DMS79 treated with DMSO at 0.1 percent for 48 hours (cell line): ENCODE measurements around the gene ITIH3.
"Not testable (repeated sequence)": the region's sequence is repeated elsewhere in the genome, so short reads cannot be mapped to it uniquely, and the experiment has no call there.

ENCODE experiments used
- DNase-seq: peaks from one replicate; lab custom pipeline; 2025; lab: John Stamatoyannopoulos, UW

ITIH3 gene, protein sequence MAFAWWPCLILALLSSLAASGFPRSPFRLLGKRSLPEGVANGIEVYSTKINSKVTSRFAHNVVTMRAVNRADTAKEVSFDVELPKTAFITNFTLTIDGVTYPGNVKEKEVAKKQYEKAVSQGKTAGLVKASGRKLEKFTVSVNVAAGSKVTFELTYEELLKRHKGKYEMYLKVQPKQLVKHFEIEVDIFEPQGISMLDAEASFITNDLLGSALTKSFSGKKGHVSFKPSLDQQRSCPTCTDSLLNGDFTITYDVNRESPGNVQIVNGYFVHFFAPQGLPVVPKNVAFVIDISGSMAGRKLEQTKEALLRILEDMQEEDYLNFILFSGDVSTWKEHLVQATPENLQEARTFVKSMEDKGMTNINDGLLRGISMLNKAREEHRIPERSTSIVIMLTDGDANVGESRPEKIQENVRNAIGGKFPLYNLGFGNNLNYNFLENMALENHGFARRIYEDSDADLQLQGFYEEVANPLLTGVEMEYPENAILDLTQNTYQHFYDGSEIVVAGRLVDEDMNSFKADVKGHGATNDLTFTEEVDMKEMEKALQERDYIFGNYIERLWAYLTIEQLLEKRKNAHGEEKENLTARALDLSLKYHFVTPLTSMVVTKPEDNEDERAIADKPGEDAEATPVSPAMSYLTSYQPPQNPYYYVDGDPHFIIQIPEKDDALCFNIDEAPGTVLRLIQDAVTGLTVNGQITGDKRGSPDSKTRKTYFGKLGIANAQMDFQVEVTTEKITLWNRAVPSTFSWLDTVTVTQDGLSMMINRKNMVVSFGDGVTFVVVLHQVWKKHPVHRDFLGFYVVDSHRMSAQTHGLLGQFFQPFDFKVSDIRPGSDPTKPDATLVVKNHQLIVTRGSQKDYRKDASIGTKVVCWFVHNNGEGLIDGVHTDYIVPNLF

DNA sequence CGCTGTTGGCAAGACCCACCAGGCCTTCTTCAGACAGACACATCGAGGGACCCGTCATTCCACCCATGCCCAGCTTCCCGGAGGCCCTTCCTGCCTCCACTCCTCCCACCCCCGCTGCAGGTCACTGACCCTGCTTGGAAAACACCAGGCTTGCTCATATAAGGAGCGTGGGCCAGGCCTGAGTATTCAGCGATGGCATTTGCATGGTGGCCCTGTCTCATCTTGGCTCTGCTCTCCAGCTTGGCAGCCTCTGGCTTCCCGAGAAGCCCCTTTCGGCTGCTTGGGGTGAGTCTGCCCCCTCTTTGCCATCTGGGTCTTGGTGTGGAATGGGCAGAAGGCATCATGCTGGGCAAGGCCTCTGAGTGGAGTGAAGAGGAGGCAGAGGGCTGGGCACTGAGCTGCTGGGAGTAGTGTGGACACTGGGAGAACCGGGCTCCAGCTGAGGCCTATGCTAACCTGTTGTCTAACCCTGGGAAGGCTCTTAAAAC, at the start of gene ITIH3:
TSS of gene ITIH3 (plus strand) at position 185 of the 488 bp plus-strand sequence. CDS start at position 193, 8 bp downstream.
- DNase-seq: no peak

DNA sequence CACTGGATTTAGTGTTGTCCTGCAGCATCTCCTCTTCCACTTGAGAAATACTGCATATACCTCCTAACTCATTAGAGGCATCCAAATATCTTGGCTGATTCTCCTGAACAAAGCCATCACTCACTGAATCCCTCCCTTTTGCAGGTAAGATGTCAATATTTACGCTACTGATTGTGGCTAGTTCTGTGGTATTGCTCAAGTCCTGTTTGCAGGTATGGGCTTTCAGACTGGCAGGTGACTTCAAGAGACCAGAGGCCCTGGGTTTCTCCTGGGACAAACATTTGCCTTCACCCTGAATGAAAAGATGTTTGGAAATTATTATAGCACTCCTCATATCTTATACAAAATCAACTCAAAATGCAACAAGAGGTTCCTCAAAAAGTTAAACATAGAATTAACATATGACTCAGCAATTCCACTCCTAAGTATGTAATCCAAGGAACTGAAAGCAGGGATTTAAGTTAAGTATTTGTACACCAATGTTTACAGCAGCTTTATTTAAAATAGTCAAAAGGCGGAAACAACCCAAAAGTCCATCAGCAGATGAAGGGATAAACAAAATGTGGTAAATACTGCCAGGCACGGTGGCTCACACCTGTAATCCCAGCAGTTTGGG, 42.4 kb upstream of the ITIH3 start:
- no peak for DNase-seq

DNA sequence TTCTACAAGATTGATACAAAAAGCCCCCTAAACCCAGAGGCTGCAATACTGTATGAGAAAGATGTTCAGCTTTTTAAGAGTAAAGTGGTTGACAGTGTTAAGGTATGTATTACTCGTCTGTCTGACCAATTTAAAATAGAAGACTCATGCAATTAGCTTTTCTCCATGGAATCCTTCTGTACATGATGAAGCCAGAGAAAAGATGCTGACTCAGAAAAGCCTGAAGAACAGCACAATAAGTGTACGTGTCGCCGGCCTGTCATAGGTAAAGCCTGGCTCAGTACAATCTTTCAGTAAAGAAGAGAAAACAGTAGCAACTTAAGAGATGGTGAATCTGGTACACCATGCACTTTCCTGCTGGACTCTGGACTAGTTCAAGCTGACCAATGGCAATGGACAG, 40.2 kb upstream of the ITIH3 start:
- no peak for DNase-seq

DNA sequence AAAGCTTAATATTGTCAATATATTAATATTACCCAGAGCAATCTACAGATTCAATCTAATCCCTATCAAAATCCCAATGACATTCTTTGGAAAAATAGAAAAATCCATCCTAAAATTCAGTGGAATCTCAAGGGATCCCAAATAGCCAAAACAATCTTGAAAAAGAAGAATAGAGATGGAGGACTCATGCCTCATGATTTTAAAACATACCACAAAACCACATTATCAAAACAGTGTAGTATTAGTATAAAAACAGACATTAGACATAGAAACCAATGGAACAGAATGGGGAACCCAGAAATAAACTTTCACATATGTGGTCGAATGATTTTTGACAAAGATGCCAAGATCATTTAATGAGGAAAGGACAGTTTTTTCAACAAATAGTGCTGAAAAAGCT, 38.5 kb upstream of the ITIH3 start:
- no peak for DNase-seq

DNA sequence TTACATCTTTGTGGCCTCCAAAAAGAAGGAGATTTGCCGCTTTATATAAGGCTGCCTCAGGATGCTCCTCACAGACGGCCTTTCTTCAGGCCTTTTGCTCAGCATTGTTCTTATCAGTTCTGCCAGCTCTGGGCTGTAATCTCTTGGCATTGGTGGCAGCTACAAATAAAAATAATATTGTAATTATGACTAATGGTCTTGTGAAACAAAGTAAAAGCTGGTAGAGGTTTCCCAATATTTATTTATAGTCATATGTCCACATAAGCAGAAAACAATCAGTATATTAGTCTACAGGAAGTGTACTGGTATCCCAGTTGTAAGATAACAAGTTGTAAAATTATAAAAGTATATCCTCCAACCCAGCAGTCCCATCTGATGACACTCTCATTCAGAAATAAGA, 31.1 kb upstream of the ITIH3 start:
- DNase-seq: no peak

DNA sequence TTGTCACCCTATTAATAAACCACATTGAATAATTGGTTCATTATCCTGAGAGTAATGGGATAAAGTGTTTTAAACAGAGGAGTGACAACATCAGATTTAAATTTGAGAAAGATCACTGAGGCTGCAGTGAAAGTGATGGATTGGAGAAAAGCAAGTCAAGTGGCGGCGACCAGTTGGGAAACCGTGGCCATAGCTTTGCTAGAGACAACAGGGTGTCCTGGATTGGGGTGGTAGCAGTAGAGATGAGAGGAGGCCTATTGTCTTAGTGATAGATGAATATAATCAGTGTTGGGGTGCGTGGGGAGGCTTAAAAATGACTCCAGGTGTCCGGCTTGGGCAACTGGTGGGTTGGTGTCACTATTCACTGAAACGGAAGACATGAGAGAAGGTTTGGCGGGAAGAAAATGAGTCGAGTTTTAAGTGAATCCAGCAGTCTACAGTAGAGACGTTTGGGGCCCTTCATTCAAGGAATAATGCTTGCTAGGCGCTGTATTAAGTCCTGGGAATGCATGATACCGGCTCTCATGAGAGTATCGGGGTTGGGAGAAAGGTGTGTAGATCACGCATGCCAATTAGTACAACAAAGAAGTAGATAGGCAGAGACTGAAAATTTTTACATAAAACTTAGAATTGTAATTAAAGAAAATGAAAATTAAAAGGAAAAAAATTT, 24.7 kb upstream of the ITIH3 start:
- DNase-seq: peak; percentile 10

DNA sequence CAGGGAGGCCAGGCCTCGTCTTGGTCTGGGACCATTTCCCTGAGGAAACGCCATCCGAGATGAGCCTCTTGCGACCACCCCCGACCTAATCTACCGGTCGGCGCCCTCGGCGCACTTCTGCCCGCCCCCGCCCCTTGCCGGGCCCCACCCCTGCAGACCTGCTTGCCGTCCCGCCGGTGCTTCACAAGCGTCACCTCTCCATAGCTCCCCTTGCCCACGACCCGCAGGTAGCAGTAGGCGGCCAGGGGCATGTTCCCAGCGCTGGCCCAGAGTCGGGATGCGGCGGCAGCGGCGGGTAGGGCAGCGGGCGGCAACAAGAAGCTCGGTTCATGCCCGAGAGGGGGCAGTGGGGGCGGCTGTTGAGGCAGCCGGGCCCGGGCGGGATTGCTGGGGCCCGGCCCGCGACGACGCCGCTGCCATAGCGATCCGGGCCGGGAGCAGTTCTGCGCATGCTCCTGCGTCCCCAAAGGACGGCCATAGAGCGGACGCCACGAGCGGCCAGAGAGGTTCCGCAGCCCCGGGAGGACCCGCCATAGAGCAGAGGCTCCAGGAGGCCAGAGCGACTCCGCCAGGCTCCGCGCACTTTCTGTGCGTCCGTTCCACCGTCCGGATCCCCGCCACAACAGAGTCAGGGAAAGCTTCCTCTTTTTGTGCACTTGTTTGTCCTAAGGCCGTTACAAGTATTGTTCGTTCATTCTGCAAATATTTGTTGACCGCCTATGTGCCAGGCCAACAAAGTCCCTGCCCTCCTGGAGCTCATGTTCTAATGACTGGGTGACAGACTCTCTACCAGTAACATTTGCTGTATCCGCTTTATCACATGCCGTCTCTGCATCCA, 23.9 kb upstream of the ITIH3 start, which contains the start of gene NEK4:
TSS of gene NEK4 (minus strand) at position 445 of the 838 bp plus-strand sequence. CDS start at position 251, 194 bp downstream.
- DNase-seq: peak; percentile 58

DNA sequence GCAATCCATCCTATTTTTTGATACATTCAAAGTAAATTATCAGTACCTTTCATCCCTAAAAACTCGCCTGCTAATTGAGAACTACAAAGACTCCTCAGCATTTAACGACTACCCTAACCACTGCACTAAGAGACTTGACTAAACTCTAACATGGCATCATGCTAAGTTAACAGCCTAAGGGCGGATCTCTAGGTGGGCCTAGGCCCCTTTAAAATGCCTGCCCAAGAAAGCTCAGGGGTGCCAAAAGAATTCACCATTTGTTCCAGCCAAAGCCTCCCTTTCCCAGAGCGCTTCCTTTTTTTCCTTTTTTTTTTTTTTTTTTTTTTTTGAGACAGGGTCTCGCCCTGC, 23.3 kb upstream of the ITIH3 start:
- DNase-seq: no peak

DNA sequence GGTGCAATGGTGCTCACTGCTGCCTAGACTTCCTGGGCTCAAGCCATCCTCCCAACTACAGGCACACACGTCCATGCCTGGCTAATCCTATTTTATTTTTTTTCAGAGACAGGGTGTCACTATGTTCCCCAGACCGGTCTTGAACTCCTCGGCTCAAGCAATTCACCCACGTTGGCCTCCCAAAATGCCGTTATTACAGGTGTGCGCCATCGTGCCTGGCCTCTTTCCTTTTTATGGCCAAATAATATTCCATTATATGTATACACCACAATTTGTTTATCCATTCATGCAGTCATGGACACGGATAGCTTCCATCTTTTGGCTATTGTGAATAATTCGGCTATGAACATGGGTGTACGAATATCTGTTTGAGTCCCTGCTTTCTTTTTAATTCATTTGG, 22.9 kb upstream of the ITIH3 start:
- DNase-seq: no peak

DNA sequence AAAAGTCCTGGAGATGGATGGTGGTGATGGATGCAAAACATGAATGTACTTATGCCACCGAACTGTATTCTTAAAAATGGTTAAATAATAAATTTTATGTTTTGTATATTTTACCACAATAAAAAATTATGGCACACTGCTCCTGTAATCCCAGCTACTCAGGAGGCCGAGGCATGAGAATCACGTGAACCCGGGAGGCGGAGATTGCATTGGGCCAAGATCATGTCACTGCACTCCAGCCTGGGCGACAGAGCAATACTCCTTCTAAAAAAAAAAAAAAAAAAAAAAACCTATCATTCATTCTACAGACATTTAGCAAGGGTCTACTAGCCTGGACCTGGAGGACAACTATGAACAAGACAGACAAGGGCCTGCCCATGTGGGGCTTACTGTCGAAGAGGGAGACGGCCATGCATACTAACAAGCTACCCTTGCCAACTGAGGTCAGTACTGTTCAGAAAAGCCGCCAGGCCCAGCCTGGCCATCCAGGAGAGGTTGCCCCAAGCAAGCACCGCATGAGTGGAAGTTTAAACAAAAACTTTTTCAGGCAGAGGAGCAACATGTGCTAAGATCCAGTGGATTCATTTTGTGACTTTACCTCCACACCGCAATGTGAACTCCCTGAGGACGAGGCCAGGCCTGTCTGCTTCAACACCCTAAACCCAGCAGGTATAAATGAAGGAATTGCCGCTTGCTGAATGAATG, 21.1 kb upstream of the ITIH3 start:
- no peak for DNase-seq

DNA sequence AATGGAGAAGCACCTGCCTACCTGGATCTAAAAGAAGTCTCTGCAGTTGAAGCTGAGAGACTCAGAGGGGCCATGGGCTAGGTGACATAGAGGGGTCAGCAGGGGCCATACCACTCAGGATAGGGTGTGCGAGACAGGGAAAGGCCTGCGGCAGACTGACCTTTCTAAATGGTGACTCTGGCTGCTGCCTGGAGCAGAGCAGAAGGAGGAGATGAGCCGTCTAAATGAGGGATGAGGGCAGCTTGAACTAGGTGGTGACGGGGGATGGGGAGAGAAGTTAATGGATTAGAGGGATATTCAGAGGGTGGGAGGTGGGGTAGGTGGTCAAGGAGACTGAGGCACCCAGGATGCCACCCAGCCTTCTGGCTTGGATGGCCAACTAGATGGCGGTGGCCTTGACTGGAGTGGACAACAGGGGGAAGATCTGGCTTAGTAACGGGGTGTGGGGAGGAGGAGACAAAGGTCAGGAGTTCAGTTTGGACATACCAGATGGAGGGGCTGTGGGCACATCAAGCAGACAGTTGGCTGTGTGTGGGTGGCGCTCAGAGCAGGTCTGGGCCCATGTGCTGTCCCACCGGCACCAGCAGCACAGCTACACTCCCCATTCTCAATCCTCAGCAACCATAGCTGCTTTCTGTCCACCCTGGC, 20.4 kb upstream of the ITIH3 start:
- no peak for DNase-seq

DNA sequence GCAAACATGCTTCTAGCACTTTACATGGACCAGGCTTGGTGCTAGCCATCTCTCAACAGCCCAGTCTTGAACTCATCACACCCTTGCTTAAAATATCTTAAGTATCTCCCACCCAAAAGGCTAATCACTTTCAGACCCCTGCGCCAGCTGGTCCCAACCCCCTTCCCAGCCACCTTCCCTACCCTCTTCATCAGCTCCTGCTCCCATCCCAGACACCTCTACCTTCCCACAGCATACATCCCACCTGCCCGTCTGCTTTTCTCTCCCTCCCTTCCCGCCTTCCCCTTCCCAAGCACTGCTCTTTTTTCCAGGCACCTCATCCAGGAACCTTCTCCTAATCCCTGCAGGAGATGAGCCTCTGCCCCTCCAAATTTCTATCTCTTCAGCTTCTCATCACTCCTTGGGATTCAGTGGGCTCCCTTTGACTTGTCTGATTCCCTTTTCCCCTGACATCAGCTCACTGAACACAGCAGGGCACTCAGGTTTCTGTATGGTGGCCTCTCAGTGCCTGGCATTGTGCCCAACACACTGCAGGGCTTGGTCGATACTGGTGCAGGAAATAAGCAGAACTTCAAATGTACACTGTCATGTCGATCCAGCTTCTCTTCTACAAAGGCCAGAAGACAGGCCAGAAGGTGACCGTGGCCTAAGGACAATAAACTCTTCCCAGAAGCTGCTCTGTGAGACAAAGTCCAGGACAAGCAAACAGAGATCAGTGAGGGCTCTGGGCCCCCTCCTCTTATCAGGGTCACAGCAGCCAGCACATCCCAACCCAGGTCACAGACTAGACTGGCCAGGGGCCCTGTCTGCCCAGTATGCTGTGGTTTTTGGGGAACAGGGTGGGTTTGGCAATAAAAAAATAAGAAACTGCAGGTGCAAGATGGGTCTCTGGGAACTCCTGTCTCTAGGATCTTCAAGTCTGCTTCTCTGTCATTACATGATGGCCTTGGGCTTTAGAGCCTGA, 19.4 kb upstream of the ITIH3 start:
- peak; percentile 5 for DNase-seq

DNA sequence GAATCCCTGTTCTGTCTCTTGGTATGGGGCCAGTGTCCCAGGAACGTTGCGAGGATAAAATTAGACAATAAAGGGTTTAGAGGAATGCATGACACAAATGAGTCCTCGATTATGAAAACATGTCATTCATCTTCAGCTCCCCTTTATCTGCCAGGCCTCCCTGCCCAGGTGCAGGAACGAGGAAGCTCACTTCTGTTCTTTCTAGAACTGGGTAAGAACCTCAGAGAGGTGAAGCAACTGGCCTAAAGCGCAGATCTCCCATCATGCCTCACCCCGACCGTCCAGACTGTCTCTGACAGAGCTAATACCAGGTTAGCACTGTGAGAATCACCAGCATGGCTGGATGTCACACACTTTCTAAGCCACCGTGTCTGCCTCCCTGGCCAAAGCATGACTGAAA, 18.7 kb upstream of the ITIH3 start:
- DNase-seq: no peak

DNA sequence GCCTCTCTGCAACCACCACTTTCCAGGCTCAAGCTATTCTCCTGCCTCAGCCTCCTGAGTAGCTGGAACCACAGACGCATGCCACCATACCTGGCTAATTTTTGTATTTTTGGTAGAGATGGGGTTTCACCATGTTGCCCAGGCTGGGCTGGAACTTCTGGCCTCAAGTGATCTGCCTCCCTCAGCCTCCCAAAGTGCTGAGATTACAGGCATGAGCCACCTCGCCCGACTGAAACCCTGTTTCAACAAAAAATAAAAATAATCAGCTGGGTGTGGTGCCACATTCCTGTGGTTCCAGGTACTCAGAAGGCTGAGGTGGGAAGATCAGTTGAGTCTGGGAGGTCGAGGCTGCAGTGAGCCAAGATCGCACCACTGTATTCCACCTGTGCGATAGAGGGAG, 18.1 kb upstream of the ITIH3 start:
- not testable (repeated sequence) for DNase-seq

DNA sequence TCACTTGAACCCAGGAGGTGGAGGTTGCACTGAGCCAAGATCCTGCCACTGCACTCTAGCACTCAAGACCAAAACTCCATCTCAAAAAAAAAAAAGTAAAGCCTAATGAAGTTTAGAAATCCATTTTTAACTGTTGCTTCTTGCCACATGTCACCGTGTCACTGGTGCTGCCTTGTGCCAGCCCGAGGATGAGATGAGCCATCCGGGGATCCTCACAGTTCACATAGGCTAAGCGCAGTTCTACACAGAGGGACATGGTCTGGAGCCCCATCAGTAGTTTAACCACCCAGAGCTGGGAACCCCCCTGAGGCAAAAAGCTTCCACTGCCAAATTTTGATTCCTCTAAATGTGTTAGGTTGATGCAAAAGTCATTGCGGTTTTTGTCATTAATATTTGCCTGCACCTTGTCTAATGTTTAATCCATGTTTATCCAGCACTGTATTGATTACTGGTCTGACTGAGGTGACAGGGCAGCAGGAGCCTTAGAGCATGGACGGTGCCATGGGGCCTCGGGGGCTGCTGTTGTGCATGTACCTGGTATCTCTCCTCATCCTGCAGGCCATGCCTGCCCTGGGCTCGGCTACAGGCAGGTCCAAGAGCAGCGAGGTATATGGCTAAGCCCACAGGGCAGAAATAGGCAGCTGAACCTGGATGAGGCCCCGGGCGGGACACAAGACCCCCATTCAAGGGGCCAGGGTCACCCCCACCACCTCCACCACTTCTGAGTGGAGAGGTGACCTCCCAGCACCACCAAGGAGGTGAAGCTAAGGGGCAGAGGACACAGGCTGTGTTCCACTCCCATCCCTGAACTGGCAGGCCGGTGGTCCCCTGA, 17.3 kb upstream of the ITIH3 start, which contains the start of gene ITIH1:
TSS of gene ITIH1 (plus strand) at position 473 of the 832 bp plus-strand sequence. CDS start at position 490, 17 bp downstream.
- DNase-seq: no peak

DNA sequence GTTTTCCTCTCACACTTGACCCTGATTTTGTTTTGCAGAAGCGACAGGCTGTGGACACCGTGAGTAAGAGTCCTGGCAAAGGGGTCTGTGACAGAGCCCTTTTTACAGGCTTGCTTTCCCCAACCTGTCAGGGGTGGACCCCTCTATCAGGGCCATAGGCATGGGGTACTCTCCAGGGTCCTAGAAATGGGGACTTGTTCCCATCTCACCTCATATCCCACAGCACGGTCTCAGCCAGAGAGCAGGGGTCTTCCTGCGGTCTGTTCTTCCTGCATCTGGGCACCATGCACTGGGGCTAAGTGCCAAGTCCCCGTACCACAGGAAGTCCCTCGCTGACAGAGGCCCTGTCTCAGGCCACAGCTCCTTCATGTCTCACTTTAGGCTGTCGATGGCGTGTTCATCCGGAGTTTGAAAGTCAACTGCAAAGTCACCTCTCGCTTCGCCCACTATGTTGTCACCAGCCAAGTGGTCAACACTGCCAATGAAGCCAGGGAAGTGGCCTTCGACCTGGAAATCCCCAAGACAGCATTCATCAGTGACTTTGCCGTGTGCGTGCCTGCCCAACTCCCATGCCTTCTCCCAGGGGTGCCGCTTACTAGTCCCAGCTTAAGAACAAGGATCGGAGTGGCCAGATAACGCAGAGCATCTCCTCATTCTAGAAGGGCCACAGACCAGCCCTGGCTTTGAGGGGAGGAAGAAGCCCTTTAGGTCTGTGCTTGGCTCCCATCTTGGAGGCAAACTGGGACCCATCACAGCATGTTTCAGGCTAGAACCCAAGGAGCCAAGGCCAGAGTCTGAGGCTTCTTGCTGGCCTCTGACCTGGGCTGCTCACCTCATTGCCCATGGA, 16.4 kb upstream of the ITIH3 start:
- no peak for DNase-seq
